ENCODE measurements around the gene CNTN5.
"Not testable (repeated sequence)": the region's sequence is repeated elsewhere in the genome, so short reads cannot be mapped to it uniquely, and the experiment has no call there.

The CNTN5 gene

GRCh38 chr11:99822846-99823565 lies 802.3 kb downstream of the CNTN5 start:
- ChIA-PET POLR2A (no interaction called here), CTCF (no interaction called here)
- no peak for DNase-seq (ENCODE audit: extremely low spot score)
- TF ChIP-seq CTCF (IDR thresholded peaks at IDR 0.05; ENCODE audit: control extremely low read depth, extremely low read depth, low read depth, missing control alignments) = no peak

DNA sequence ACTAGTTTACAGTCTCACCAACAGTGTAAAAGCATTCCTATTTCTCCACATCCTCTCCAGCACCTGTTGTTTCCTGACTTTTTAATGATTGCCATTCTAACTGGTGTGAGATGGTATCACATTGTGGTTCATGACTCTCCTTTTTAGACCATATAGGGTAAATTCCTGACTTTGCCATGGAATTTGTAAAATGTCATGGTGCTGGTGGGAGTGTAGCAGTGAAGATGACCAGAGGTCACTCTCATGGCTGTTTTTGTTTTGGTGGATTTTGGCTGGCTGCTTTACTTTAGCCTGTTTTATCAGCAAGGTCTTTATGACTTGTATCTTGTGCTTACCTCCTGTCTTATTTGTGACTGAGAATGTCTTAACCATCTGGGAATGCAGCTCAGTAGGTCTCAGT lies 816.0 kb downstream of the CNTN5 start:
- DNase-seq (ENCODE audit: extremely low spot score); POLR2A ChIA-PET; CTCF ChIA-PET: not testable (repeated sequence)

DNA sequence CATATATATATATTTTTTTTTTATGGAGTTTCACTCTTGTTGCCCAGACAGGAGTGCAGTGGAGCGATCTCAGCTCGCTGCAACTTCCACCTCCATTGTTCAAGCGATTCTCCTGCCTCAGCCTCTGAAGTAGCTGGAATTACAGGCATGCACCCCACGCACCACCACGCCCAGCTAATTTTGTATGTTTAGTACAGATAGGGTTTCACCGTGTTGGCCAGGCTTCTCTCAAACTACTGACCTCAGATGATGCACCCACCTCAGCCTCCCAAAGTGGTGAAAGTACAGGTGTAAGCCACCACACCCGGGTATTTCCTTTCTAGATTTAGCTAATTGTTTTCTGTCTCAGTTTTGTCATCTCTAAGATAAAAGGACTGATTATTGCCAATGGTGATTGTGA lies 821.1 kb downstream of the CNTN5 start:
- POLR2A ChIA-PET = no interaction called here
- no peak for TF ChIP-seq CTCF (IDR thresholded peaks at IDR 0.05; ENCODE audit: control extremely low read depth, extremely low read depth, low read depth, missing control alignments)
- CTCF ChIA-PET = no interaction called here
- DNase-seq (ENCODE audit: extremely low spot score) = no peak

- ChIA-PET POLR2A (no interaction called here), CTCF (interaction anchor here (1.3 kb wide), 1 partner anchor 9 kb away, joined by 3 read pairs; no protein-coding TSS in a partner anchor)
- TF ChIP-seq CTCF (IDR thresholded peaks at IDR 0.05; ENCODE audit: control extremely low read depth, extremely low read depth, low read depth, missing control alignments) = no peak
- no peak for DNase-seq (ENCODE audit: extremely low spot score)
Observed at GRCh38 chr11:99865951-99866350, 845.2 kb downstream of the CNTN5 start.

DNA sequence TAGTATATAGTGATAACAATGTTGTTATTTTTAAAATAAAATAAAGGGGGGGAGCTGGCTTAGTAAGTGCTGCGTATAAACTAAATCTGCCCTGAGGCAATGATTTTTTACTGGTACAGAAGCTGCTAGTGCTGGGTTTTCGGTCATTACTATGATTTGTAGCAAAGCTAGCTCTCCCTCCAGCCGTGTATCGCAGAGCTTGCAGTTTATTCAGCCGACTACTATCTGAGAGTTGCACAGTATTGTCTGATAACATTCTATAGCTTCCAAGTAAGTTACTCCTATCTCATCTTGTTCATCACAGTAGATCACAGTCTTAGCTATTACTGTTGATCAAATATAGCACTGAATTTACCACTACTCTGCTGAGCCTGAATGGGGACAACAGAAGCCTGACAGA lies 860.9 kb downstream of the CNTN5 start:
- no peak for DNase-seq (ENCODE audit: extremely low spot score)
- POLR2A ChIA-PET = no interaction called here
- no peak for TF ChIP-seq CTCF (IDR thresholded peaks at IDR 0.05; ENCODE audit: control extremely low read depth, extremely low read depth, low read depth, missing control alignments)
- CTCF ChIA-PET = interaction anchor here (0.9 kb wide), 1 partner anchor 20 kb away, joined by 3 read pairs; no protein-coding TSS in a partner anchor

- POLR2A ChIA-PET = no interaction called here
Observed at GRCh38 chr11:99884750-99885149, 864.0 kb downstream of the CNTN5 start.

More at GRCh38 chr11:99884750-99885149, 864.0 kb downstream of the CNTN5 start:
- no peak for TF ChIP-seq CTCF (IDR thresholded peaks at IDR 0.05; ENCODE audit: control extremely low read depth, extremely low read depth, low read depth, missing control alignments)
- no peak for DNase-seq (ENCODE audit: extremely low spot score)
- CTCF ChIA-PET = no interaction called here
